HepG2 (cell line): ENCODE data around the gene RBBP6. TPM values are rescaled to one million over a fixed set of nuclear protein-coding genes. Genes with fewer than 3 reads are reported as not detected.

ENCODE experiments used
- CHCHD3 ChIP-seq: sonication (generic); formaldehyde crosslinking; IDR thresholded peaks from 2 replicates; pipeline ENCODE4 v1.8.0; 2022; ENCODE audit warnings: mild to moderate bottlenecking, missing genetic modification reagents, moderate library complexity
- MTA1 ChIP-seq: sonication (generic); formaldehyde crosslinking; IDR thresholded peaks from 2 replicates; pipeline ENCODE4 v1.4.0; 2020; ENCODE audit warnings: missing genetic modification reagents, mild to moderate bottlenecking, borderline replicate concordance
- PCBP1 ChIP-seq: fragments of 200-400 bp; formaldehyde crosslinking; IDR thresholded peaks from 2 replicates; pipeline ENCODE4 v1.6.1; 2017; ENCODE audit warnings: mild to moderate bottlenecking, low read depth, low read length, borderline replicate concordance
- SIN3B ChIP-seq: fragments of 150-350 bp; IDR thresholded peaks from 2 replicates; pipeline ENCODE4 v1.6.1; 2014; ENCODE audit warnings: low read length
- SNAI1 ChIP-seq: sonication (generic); formaldehyde crosslinking; IDR thresholded peaks from 2 replicates; pipeline ENCODE4 v1.5.0; 2020; ENCODE audit warnings: mild to moderate bottlenecking, missing genetic modification reagents, borderline replicate concordance
- ZNF33B ChIP-seq: sonication (generic); formaldehyde crosslinking; IDR thresholded peaks from 2 replicates; pipeline ENCODE4 v1.5.1; 2020; ENCODE audit warnings: mild to moderate bottlenecking, missing genetic modification reagents
- ZNF446 ChIP-seq: sonication (generic); formaldehyde crosslinking; IDR thresholded peaks from 2 replicates; pipeline ENCODE4 v1.5.0; 2020; ENCODE audit warnings: mild to moderate bottlenecking, missing genetic modification reagents
- ZNF790 ChIP-seq: sonication (generic); formaldehyde crosslinking; IDR thresholded peaks from 2 replicates; pipeline ENCODE4 v1.8.0; 2022; ENCODE audit warnings: missing genetic modification reagents, mild to moderate bottlenecking, borderline replicate concordance
- polyA plus RNA-seq, 8 experiments: library from polyadenylated mRNA; depleted of rRNA in 3 of 8; stranded (reverse) in 7 of 8; unstranded in 1 of 8; fragments of >200 nt; fragmentation: Illumina TruSeq in 4 of 8; extraction: Trizol in 4 of 8; gene quantifications; 2 replicates each; pipeline versions ENCODE4 v1.2.1 to v1.2.3, GENCODE V29; 2011 to 2016; ENCODE audit warnings: low read depth in 4 of 8, missing spikeins in 1 of 8, mixed read lengths in 1 of 8; ENCODE audit not compliant: insufficient read depth in 1 of 8
- total RNA-seq, 5 experiments: library from RNA; depleted of rRNA; stranded (reverse); fragments of >200 nt; fragmentation: Illumina TruSeq; extraction: Trizol; gene quantifications; 2 replicates each; pipeline ENCODE4 v1.2.3, GENCODE V29; 2016; ENCODE audit warnings: low read depth in 1 of 5
- TF ChIP-seq, protein P1 (sequence below): sonication (generic); formaldehyde crosslinking; IDR thresholded peaks from 2 replicates; pipeline ENCODE4 v1.4.0; 2020; ENCODE audit warnings: missing genetic modification reagents
- TF ChIP-seq, protein P2 (sequence below): sonication (generic); formaldehyde crosslinking; IDR thresholded peaks from 2 replicates; pipeline ENCODE4 v1.5.0; 2020; ENCODE audit warnings: missing genetic modification reagents
- TF ChIP-seq, protein P3 (sequence below), 2 experiments: fragments of 450-650 bp in 1 of 2; sonication (generic) in 1 of 2; formaldehyde crosslinking in 1 of 2; IDR thresholded peaks; 2 replicates each; pipeline versions ENCODE4 v1.6.1 to v1.8.0; 2016 to 2022; ENCODE audit warnings: antibody characterized with exemption in 1 of 2, mild to moderate bottlenecking in 1 of 2, missing genetic modification reagents in 1 of 2

The RBBP6 gene
- total and polyA plus RNA-seq, 2 of the 13 experiments (the other 11 are each of a cell fraction or from before 2014, with no cell fraction given), result 37.1 to 70.9 TPM

DNA sequence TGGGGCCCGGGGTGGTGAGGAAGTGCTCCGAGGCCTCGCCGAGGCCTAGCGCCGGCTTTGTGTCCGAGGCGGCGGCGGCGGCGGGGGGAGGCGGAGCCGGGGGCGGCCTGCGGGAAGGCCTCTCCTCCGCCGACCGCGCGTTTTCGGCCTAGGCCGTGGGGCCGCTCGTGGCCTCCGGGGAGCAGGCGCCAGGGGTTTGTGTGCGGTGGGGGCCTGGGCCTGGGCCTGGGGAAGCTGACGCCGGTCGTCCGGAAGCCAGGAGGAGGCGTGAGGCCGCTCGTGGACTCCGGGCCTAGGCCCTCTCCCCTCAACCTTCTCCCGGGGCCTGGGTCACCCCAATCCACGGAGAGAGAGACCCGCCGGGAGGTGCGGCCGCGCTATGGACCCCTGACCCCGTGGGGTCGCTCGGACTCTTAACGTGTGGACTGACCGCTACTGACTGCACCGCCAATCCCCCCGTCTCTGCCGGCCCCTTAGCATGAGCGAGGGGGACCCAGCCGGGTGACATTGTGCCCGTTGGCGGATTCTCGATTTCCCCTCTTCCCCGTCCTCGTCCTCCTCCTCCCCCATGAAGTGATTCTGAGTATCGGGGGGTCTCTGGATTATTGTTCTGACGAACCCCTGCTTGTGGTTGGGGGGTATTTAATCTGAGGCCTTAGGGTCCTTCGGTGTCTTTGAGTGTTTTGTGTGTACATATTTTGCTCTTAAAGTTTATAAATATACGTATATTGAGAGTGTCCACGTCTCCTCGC lies 660 bp downstream of the RBBP6 start (continued):
- TF ChIP-seq, protein P1, sequence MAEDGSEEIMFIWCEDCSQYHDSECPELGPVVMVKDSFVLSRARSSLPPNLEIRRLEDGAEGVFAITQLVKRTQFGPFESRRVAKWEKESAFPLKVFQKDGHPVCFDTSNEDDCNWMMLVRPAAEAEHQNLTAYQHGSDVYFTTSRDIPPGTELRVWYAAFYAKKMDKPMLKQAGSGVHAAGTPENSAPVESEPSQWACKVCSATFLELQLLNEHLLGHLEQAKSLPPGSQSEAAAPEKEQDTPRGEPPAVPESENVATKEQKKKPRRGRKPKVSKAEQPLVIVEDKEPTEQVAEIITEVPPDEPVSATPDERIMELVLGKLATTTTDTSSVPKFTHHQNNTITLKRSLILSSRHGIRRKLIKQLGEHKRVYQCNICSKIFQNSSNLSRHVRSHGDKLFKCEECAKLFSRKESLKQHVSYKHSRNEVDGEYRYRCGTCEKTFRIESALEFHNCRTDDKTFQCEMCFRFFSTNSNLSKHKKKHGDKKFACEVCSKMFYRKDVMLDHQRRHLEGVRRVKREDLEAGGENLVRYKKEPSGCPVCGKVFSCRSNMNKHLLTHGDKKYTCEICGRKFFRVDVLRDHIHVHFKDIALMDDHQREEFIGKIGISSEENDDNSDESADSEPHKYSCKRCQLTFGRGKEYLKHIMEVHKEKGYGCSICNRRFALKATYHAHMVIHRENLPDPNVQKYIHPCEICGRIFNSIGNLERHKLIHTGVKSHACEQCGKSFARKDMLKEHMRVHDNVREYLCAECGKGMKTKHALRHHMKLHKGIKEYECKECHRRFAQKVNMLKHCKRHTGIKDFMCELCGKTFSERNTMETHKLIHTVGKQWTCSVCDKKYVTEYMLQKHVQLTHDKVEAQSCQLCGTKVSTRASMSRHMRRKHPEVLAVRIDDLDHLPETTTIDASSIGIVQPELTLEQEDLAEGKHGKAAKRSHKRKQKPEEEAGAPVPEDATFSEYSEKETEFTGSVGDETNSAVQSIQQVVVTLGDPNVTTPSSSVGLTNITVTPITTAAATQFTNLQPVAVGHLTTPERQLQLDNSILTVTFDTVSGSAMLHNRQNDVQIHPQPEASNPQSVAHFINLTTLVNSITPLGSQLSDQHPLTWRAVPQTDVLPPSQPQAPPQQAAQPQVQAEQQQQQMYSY (CRISPR knock-in tag), result 0 out of 2 replicates have a peak, but pooled peaks have one; percentile 1
- TF ChIP-seq SIN3B (no peak), MTA1 (CRISPR knock-in tag) (peak; percentile 39; the same call in 1 of the 2 replicates), PCBP1 (no peak), ZNF790 (CRISPR knock-in tag) (peak; percentile 23; the same call in 1 of the 2 replicates), ZNF446 (CRISPR knock-in tag) (peak; percentile 95), CHCHD3 (0 out of 2 replicates have a peak, but pooled peaks have one; percentile 49), ZNF33B (CRISPR knock-in tag) (peak; percentile 74; the same call in 1 of the 2 replicates), SNAI1 (CRISPR knock-in tag) (peak; percentile 93; the same call in 1 of the 2 replicates)
- TF ChIP-seq, protein P2, sequence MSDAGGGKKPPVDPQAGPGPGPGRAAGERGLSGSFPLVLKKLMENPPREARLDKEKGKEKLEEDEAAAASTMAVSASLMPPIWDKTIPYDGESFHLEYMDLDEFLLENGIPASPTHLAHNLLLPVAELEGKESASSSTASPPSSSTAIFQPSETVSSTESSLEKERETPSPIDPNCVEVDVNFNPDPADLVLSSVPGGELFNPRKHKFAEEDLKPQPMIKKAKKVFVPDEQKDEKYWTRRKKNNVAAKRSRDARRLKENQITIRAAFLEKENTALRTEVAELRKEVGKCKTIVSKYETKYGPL (CRISPR knock-in tag), result peak; percentile 53; the same call in 1 of the 2 replicates
- TF ChIP-seq, protein P3, sequence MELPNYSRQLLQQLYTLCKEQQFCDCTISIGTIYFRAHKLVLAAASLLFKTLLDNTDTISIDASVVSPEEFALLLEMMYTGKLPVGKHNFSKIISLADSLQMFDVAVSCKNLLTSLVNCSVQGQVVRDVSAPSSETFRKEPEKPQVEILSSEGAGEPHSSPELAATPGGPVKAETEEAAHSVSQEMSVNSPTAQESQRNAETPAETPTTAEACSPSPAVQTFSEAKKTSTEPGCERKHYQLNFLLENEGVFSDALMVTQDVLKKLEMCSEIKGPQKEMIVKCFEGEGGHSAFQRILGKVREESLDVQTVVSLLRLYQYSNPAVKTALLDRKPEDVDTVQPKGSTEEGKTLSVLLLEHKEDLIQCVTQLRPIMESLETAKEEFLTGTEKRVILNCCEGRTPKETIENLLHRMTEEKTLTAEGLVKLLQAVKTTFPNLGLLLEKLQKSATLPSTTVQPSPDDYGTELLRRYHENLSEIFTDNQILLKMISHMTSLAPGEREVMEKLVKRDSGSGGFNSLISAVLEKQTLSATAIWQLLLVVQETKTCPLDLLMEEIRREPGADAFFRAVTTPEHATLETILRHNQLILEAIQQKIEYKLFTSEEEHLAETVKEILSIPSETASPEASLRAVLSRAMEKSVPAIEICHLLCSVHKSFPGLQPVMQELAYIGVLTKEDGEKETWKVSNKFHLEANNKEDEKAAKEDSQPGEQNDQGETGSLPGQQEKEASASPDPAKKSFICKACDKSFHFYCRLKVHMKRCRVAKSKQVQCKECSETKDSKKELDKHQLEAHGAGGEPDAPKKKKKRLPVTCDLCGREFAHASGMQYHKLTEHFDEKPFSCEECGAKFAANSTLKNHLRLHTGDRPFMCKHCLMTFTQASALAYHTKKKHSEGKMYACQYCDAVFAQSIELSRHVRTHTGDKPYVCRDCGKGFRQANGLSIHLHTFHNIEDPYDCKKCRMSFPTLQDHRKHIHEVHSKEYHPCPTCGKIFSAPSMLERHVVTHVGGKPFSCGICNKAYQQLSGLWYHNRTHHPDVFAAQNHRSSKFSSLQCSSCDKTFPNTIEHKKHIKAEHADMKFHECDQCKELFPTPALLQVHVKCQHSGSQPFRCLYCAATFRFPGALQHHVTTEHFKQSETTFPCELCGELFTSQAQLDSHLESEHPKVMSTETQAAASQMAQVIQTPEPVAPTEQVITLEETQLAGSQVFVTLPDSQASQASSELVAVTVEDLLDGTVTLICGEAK (IDR thresholded peaks at IDR 0.05), result no peak
- TF ChIP-seq, protein P3 (CRISPR knock-in tag; IDR thresholded peaks at IDR 0.05), result 0 out of 2 replicates have a peak, but pooled peaks have one; percentile 11
